Erythroblast (primary cell): Measurements from ENCODE around the gene MUS81.

ENCODE experiments used
- GATA1 ChIP-seq: IDR thresholded peaks from 2 replicates; pipeline ENCODE4 v1.6.1; 2011; ENCODE audit warnings: low read depth, mild to moderate bottlenecking, control low read depth, low read length, moderate library complexity
- POLR2A ChIP-seq: IDR thresholded peaks from 2 replicates; pipeline ENCODE4 v1.6.1; 2011; ENCODE audit warnings: mild to moderate bottlenecking, low read length

GRCh38 chr11:65811764-65812475, 48.3 kb upstream of the MUS81 start:
- TF ChIP-seq POLR2A (no peak), GATA1 (no peak)
